Activated B cell treated with CpG ODN at 0.5 μM for 24 hours (primary cell): ENCODE results near the gene ITGB8. TPM values are rescaled to one million over a fixed set of nuclear protein-coding genes. Genes with fewer than 3 reads are reported as not detected.

Experiments
- ATAC-seq: fragments of 200-7000 bp; cut with Tn5 transposase; one replicate; pipeline ENCODE4 v1.10.0; 2021; ENCODE audit warnings: low read depth, mild to moderate bottlenecking, moderate library complexity
- CTCF ChIA-PET: fragments of 350-600 bp; sonication (Branson Sonifier 250); formaldehyde crosslinking; loops from one replicate; lab custom pipeline; 2021; ENCODE audit warnings: antibody characterized with exemption; lab: Charles Lee
- POLR2A ChIA-PET: fragments of 350-600 bp; sonication (Branson Sonifier 250); formaldehyde crosslinking; loops from one replicate; lab custom pipeline; 2021; ENCODE audit warnings: antibody characterized with exemption; lab: Charles Lee
- DNase-seq: peaks from one replicate; pipeline ENCODE4 v3.0.0; 2022
- H3K27ac Mint-ChIP-seq: one replicate; pipeline ENCODE4 v1.8.0; 2020; ENCODE audit warnings: mixed read lengths
- H3K27me3 Mint-ChIP-seq: one replicate; pipeline ENCODE4 v1.8.0; 2021; ENCODE audit warnings: mixed read lengths
- H3K36me3 Mint-ChIP-seq: one replicate; pipeline ENCODE4 v1.8.0; 2021; ENCODE audit warnings: low read depth, mixed read lengths
- H3K4me1 Mint-ChIP-seq: one replicate; pipeline ENCODE4 v1.8.0; 2021; ENCODE audit warnings: mixed read lengths
- H3K4me3 Mint-ChIP-seq: one replicate; pipeline ENCODE4 v1.8.0; 2020; ENCODE audit warnings: mild to moderate bottlenecking, mixed read lengths
- H3K9me3 Mint-ChIP-seq: one replicate; pipeline ENCODE4 v1.8.0; 2020; ENCODE audit warnings: mixed read lengths
- intact Hi-C: fragments of 100-400 bp; cut with micrococcal nuclease; formaldehyde crosslinking; loops from one replicate; pipeline ENCODE4 v1.15.1; 2024
- total RNA-seq: library from RNA; stranded (reverse); gene quantifications from 2 replicates; pipeline ENCODE4 v1.2.3, GENCODE V29; 2022
- TF ChIP-seq, protein P1 (sequence below): fragments of 200-600 bp; IDR thresholded peaks from one replicate; pipeline ENCODE4 v1.8.0; 2022; ENCODE audit warnings: antibody characterized with exemption, mild to moderate bottlenecking

ITGB8 gene
- total RNA-seq, 1 donor from 2014 or later: 0.75 TPM

DNA sequence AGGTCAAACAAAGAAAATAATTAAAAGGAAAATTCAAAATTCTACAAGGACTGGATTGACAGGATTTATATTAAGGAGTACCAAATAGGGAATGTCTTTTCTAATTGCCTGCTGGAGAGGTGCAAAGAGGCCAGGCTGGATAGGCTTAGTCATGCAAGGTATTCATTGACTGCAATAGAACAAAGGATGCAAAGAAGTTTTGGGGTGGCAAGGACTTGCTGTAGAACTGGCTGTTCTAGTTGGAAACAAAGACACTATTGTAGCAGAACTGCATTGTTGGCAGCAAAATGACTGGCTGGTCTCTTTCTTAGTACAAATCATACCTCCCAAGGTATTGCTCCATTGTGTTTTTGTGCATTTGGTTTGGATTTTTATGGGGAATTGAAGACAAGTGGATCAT is 10.1 kb downstream of the ITGB8 start:
- Mint-ChIP-seq H3K27ac (no peak overlapping the region), H3K27me3 (peaks cover 15% of the 10 kb centered on the region), H3K9me3 (no peaks in the 10 kb centered on the region), H3K4me3 (no peak overlapping the region), H3K36me3 (no peaks in the 10 kb centered on the region), H3K4me1 (no peaks in the 10 kb centered on the region)
- ATAC-seq (no peak), DNase-seq (no peak)
- TF ChIP-seq, protein P1, sequence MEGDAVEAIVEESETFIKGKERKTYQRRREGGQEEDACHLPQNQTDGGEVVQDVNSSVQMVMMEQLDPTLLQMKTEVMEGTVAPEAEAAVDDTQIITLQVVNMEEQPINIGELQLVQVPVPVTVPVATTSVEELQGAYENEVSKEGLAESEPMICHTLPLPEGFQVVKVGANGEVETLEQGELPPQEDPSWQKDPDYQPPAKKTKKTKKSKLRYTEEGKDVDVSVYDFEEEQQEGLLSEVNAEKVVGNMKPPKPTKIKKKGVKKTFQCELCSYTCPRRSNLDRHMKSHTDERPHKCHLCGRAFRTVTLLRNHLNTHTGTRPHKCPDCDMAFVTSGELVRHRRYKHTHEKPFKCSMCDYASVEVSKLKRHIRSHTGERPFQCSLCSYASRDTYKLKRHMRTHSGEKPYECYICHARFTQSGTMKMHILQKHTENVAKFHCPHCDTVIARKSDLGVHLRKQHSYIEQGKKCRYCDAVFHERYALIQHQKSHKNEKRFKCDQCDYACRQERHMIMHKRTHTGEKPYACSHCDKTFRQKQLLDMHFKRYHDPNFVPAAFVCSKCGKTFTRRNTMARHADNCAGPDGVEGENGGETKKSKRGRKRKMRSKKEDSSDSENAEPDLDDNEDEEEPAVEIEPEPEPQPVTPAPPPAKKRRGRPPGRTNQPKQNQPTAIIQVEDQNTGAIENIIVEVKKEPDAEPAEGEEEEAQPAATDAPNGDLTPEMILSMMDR: no peak
- ChIA-PET CTCF (no interaction called here), POLR2A (no interaction called here)
- intact Hi-C loops: no loop called here

DNA sequence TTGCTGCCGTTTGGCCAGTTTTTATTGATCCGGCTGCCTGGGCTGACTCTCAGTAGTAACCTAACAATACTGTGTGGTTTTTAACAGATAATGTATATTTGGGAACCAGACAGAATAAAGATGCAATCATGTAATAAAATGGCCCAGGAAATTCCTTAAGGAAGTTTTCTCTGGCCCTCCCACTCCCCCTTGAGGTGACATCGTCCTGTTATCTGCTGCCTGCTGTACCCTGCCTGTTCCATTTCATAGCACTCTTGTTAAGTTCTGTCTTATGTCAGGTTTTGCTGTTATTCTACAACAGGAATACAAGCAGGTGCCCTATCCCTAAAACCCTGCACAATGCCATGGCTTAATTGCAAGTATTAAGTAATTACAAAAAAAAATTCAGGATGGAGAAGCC is 12.5 kb downstream of the ITGB8 start:
- Mint-ChIP-seq H3K27ac (no peak overlapping the region), H3K4me1 (no peaks in the 10 kb centered on the region), H3K4me3 (no peak overlapping the region), H3K27me3 (peaks cover 5% of the 10 kb centered on the region), H3K9me3 (no peaks in the 10 kb centered on the region), H3K36me3 (no peaks in the 10 kb centered on the region)
- ATAC-seq (no peak), DNase-seq (no peak)
- intact Hi-C loops: no loop called here
- CTCF ChIA-PET: no interaction called here
- TF ChIP-seq, protein P1: no peak
- POLR2A ChIA-PET: no interaction called here

DNA sequence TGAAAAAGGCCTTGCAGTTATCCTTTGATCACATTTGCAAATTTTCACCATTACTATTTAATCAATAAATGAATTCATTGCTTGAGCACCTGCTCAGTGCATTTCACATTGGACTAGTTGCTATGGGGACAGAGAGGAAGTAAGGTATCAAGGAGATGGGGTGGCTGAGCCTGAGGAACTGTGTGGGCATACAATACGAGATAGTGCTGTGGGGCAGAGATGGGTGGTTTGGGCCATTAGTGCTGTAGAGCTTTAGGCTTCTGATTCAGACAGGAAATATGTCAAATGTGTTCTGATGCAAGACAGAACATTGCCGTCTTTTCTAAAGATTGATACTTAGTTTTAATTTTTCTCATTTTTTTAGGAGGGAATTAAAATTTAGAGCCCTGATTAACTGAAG is 13.2 kb downstream of the ITGB8 start:
- no peaks in the 10 kb centered on the region for H3K36me3 Mint-ChIP-seq
- CTCF ChIA-PET: no interaction called here

DNA sequence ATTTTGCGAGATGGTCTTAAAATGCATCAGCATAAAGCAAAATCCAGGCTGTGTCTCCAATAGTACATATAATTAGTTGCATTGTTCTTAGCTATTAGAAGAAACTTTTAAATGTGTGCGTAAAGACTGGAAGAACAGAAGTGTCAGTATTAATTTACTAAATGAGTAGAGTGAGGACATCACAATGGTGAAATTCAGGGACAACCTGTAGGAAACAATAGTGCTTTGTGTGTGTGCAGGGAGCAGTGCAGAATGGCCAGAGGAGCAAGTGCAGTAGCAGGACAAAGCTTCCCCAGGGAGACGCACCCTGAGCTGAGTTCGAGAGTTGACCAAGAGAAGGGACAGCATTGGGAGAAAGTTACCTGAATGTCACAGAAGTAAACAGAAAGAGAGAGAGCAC is 13.7 kb downstream of the ITGB8 start:
- no peak for DNase-seq
- H3K4me3 Mint-ChIP-seq: no peak overlapping the region
- H3K9me3 Mint-ChIP-seq: no peaks in the 10 kb centered on the region
- CTCF ChIA-PET: no interaction called here
- intact Hi-C loops: no loop called here
- H3K4me1 Mint-ChIP-seq: no peaks in the 10 kb centered on the region
- no peaks in the 10 kb centered on the region for H3K36me3 Mint-ChIP-seq
- H3K27me3 Mint-ChIP-seq: peaks cover 5% of the 10 kb centered on the region
- POLR2A ChIA-PET: no interaction called here
- H3K27ac Mint-ChIP-seq: no peak overlapping the region
- TF ChIP-seq, protein P1: no peak
- ATAC-seq: no peak

More for the DNA sequence above, 13.2 kb downstream of the ITGB8 start:
- Mint-ChIP-seq H3K27ac (no peak overlapping the region), H3K4me3 (no peak overlapping the region), H3K4me1 (no peaks in the 10 kb centered on the region), H3K27me3 (peaks cover 5% of the 10 kb centered on the region), H3K9me3 (no peaks in the 10 kb centered on the region)
- POLR2A ChIA-PET: no interaction called here
- DNase-seq (no peak), ATAC-seq (no peak)
- TF ChIP-seq, protein P1: no peak
- intact Hi-C loops: no loop called here

GRCh38 chr7:20346577-20346976 is 15.9 kb downstream of the ITGB8 start:
- intact Hi-C loops: no loop called here
- H3K4me3 Mint-ChIP-seq: no peak overlapping the region
- DNase-seq: no peak
- no peaks in the 10 kb centered on the region for H3K36me3 Mint-ChIP-seq
- no peaks in the 10 kb centered on the region for H3K9me3 Mint-ChIP-seq
- no peaks in the 10 kb centered on the region for H3K4me1 Mint-ChIP-seq
- ATAC-seq: no peak
- POLR2A ChIA-PET: no interaction called here
- no peak overlapping the region for H3K27ac Mint-ChIP-seq
- peaks cover 2% of the 10 kb centered on the region for H3K27me3 Mint-ChIP-seq
- CTCF ChIA-PET: no interaction called here
- TF ChIP-seq, protein P1: no peak
